WTC11 (cell line): ENCODE measurements around the gene PDE4B. TPM values are rescaled to one million over a fixed set of nuclear protein-coding genes. Genes with fewer than 3 reads are reported as not detected.

ENCODE experiments used
- ATAC-seq: fragments of 200-7000 bp; cut with Tn5 transposase; 2 replicates; pipeline ENCODE4 v1.10.0; 2021; ENCODE audit warnings: mild to moderate bottlenecking, moderate library complexity
- CTCF ChIA-PET: fragments of 300-600 bp; sonication (Branson Sonifier 250); formaldehyde crosslinking; loops from one replicate; lab custom pipeline; 2021; ENCODE audit warnings: antibody characterized with exemption; lab: Charles Lee
- POLR2A ChIA-PET: fragments of 350-600 bp; sonication (Branson Sonifier 250); formaldehyde crosslinking; loops from one replicate; lab custom pipeline; 2021; ENCODE audit warnings: antibody characterized with exemption; lab: Charles Lee
- DNase-seq: peaks from one replicate; pipeline ENCODE4 v3.0.0; 2021; ENCODE audit warnings: low spot score
- H3K27ac Mint-ChIP-seq: 2 replicates; pipeline ENCODE4 v1.8.0; 2021; ENCODE audit warnings: mixed read lengths
- H3K27me3 Mint-ChIP-seq: 2 replicates; pipeline ENCODE4 v1.8.0; 2021; ENCODE audit warnings: low read depth, mild to moderate bottlenecking, moderate library complexity, mixed read lengths
- H3K36me3 Mint-ChIP-seq: 2 replicates; pipeline ENCODE4 v1.8.0; 2021; ENCODE audit warnings: mixed read lengths
- H3K4me1 Mint-ChIP-seq: 2 replicates; pipeline ENCODE4 v1.8.0; 2022; ENCODE audit warnings: mixed read lengths
- H3K4me3 Mint-ChIP-seq: 2 replicates; pipeline ENCODE4 v1.8.0; 2021; ENCODE audit warnings: mild to moderate bottlenecking, moderate library complexity, mixed read lengths
- H3K9me3 Mint-ChIP-seq: 2 replicates; pipeline ENCODE4 v1.8.0; 2021; ENCODE audit warnings: mixed read lengths
- CREM ChIP-seq: sonication (generic); formaldehyde crosslinking; IDR thresholded peaks from 2 replicates; pipeline ENCODE4 v1.8.1; 2022; ENCODE audit warnings: mild to moderate bottlenecking, missing genetic modification reagents, moderate library complexity
- E2F4 ChIP-seq: sonication (generic); formaldehyde crosslinking; IDR thresholded peaks from 2 replicates; pipeline ENCODE4 v1.8.1; 2022; ENCODE audit warnings: low read depth, mild to moderate bottlenecking, moderate library complexity, missing genetic modification reagents, borderline replicate concordance
- ERG ChIP-seq: fragments of 250-450 bp; sonication (Bioruptor Pico); IDR thresholded peaks from 2 replicates; pipeline ENCODE4 v1.8.0; 2021; ENCODE audit warnings: mild to moderate bottlenecking
- ESRRA ChIP-seq: sonication (generic); formaldehyde crosslinking; IDR thresholded peaks from 2 replicates; pipeline ENCODE4 v1.8.1; 2022; ENCODE audit warnings: mild to moderate bottlenecking, missing genetic modification reagents, borderline replicate concordance
- FOXJ3 ChIP-seq: sonication (generic); formaldehyde crosslinking; IDR thresholded peaks from 2 replicates; pipeline ENCODE4 v1.9.0; 2021; ENCODE audit warnings: missing genetic modification reagents, mild to moderate bottlenecking, borderline replicate concordance
- FOXK1 ChIP-seq: sonication (generic); formaldehyde crosslinking; IDR thresholded peaks from 2 replicates; pipeline ENCODE4 v1.8.0; 2022; ENCODE audit warnings: mild to moderate bottlenecking, moderate library complexity, missing genetic modification reagents
- FOXP1 ChIP-seq: sonication (generic); formaldehyde crosslinking; IDR thresholded peaks from 2 replicates; pipeline ENCODE4 v1.8.0; 2022; ENCODE audit warnings: missing genetic modification reagents, mild to moderate bottlenecking, moderate library complexity, borderline replicate concordance
- IRF1 ChIP-seq: sonication (generic); formaldehyde crosslinking; IDR thresholded peaks from 2 replicates; pipeline ENCODE4 v1.8.0; 2023; ENCODE audit warnings: missing genetic modification reagents
- KAT7 ChIP-seq: sonication (generic); formaldehyde crosslinking; IDR thresholded peaks from 2 replicates; pipeline ENCODE4 v1.8.1; 2023; ENCODE audit warnings: missing genetic modification reagents, mild to moderate bottlenecking, borderline replicate concordance
- MAX ChIP-seq: sonication (generic); formaldehyde crosslinking; IDR thresholded peaks from 2 replicates; pipeline ENCODE4 v1.8.0; 2022; ENCODE audit warnings: mild to moderate bottlenecking, missing genetic modification reagents
- MYBL2 ChIP-seq: sonication (generic); formaldehyde crosslinking; IDR thresholded peaks from 2 replicates; pipeline ENCODE4 v1.8.1; 2023; ENCODE audit warnings: mild to moderate bottlenecking, moderate library complexity, missing genetic modification reagents
- NFE2L1 ChIP-seq: sonication (generic); formaldehyde crosslinking; IDR thresholded peaks from 2 replicates; pipeline ENCODE4 v1.8.1; 2023; ENCODE audit warnings: missing genetic modification reagents
- NFYB ChIP-seq: sonication (generic); formaldehyde crosslinking; conservative IDR thresholded peaks from 2 replicates; pipeline ENCODE4 v1.8.0; 2022; ENCODE audit warnings: low read depth, missing genetic modification reagents
- NR1H2 ChIP-seq: sonication (generic); formaldehyde crosslinking; IDR thresholded peaks from 2 replicates; pipeline ENCODE4 v1.9.0; 2021; ENCODE audit warnings: mild to moderate bottlenecking, moderate library complexity, missing genetic modification reagents
- SOX15 ChIP-seq: fragments of 250-450 bp; sonication (Bioruptor Pico); IDR thresholded peaks from 2 replicates; pipeline ENCODE4 v1.9.0; 2021; ENCODE audit warnings: mild to moderate bottlenecking
- TCF7 ChIP-seq: sonication (generic); formaldehyde crosslinking; IDR thresholded peaks from 2 replicates; pipeline ENCODE4 v1.8.0; 2022; ENCODE audit warnings: mild to moderate bottlenecking, low read depth, missing genetic modification reagents, moderate library complexity
- TEAD1 ChIP-seq: sonication (generic); formaldehyde crosslinking; IDR thresholded peaks from 2 replicates; pipeline ENCODE4 v1.8.0; 2022; ENCODE audit warnings: mild to moderate bottlenecking, missing genetic modification reagents
- USF1 ChIP-seq: sonication (generic); formaldehyde crosslinking; IDR thresholded peaks from 2 replicates; pipeline ENCODE4 v1.8.0; 2022; ENCODE audit warnings: mild to moderate bottlenecking, missing genetic modification reagents
- USF2 ChIP-seq: sonication (generic); formaldehyde crosslinking; IDR thresholded peaks from 2 replicates; pipeline ENCODE4 v1.8.1; 2023; ENCODE audit warnings: mild to moderate bottlenecking, missing genetic modification reagents, moderate library complexity
- ZBTB21 ChIP-seq: sonication (generic); formaldehyde crosslinking; IDR thresholded peaks from 2 replicates; pipeline ENCODE4 v1.8.1; 2023; ENCODE audit warnings: mild to moderate bottlenecking, missing genetic modification reagents, borderline replicate concordance
- ZMAT4 ChIP-seq: fragments of 250-450 bp; sonication (Bioruptor Pico); IDR thresholded peaks from 2 replicates; pipeline ENCODE4 v1.9.0; 2021; ENCODE audit warnings: mild to moderate bottlenecking
- ZNF396 ChIP-seq: fragments of 250-450 bp; sonication (Bioruptor Pico); IDR thresholded peaks from 2 replicates; pipeline ENCODE4 v1.8.0; 2021; ENCODE audit warnings: mild to moderate bottlenecking, moderate library complexity, borderline replicate concordance
- ZNF512 ChIP-seq: sonication (generic); formaldehyde crosslinking; IDR thresholded peaks from 2 replicates; pipeline ENCODE4 v1.8.1; 2022; ENCODE audit warnings: missing genetic modification reagents, borderline replicate concordance
- ZNF671 ChIP-seq: fragments of 250-450 bp; sonication (Bioruptor Pico); IDR thresholded peaks from 2 replicates; pipeline ENCODE4 v1.8.0; 2021; ENCODE audit warnings: mild to moderate bottlenecking
- total RNA-seq: library from RNA; stranded (reverse); gene quantifications from 3 replicates; pipeline ENCODE4 v1.2.3, GENCODE V29; 2021

PDE4B gene
- total RNA-seq, 1 experiment from 2014 or later, result 8.0 TPM

GRCh38 chr1:65840683-65841082 is 48.0 kb downstream of the PDE4B start:
- Mint-ChIP-seq H3K36me3 (no peaks in the 10 kb centered on the region), H3K4me1 (no peaks in the 10 kb centered on the region), H3K4me3 (no peak overlapping the region), H3K27me3 (no peaks in the 10 kb centered on the region), H3K27ac (no peak overlapping the region), H3K9me3 (no peaks in the 10 kb centered on the region)
- TF ChIP-seq IRF1, result no peak
- no peak for TF ChIP-seq ZNF396
- no peak for TF ChIP-seq FOXP1 (CRISPR knock-in tag)
- TF ChIP-seq ZMAT4 (CRISPR knock-in tag), result no peak
- TF ChIP-seq ZNF512 (CRISPR knock-in tag), result no peak
- ATAC-seq (no peak), DNase-seq (no peak)
- POLR2A ChIA-PET, result no interaction called here
- CTCF ChIA-PET, result no interaction called here

GRCh38 chr1:65844296-65844695 is 51.6 kb downstream of the PDE4B start:
- no peaks in the 10 kb centered on the region for H3K36me3 Mint-ChIP-seq
- no peaks in the 10 kb centered on the region for H3K4me1 Mint-ChIP-seq
- ATAC-seq (no peak), DNase-seq (no peak)
- CTCF ChIA-PET, result no interaction called here
- no peaks in the 10 kb centered on the region for H3K27me3 Mint-ChIP-seq
- no peak overlapping the region for H3K27ac Mint-ChIP-seq
- H3K4me3 Mint-ChIP-seq, result no peak overlapping the region
- POLR2A ChIA-PET, result no interaction called here
- peaks cover 4% of the 10 kb centered on the region for H3K9me3 Mint-ChIP-seq
- TF ChIP-seq NFE2L1 (CRISPR knock-in tag) (no peak), ZNF671 (CRISPR knock-in tag) (no peak), USF2 (CRISPR knock-in tag) (no peak), ZNF396 (no peak), TEAD1 (no peak), NR1H2 (CRISPR knock-in tag) (no peak), TCF7 (CRISPR knock-in tag) (no peak)

- TF ChIP-seq ESRRA, result no peak
- TF ChIP-seq FOXJ3, result no peak
- no peak for TF ChIP-seq ZBTB21 (CRISPR knock-in tag)
- no peak for TF ChIP-seq E2F4 (CRISPR knock-in tag)
- no peak for TF ChIP-seq MAX (CRISPR knock-in tag)
- no peak for TF ChIP-seq ERG
- TF ChIP-seq NFYB (CRISPR knock-in tag), result no peak
- TF ChIP-seq NFE2L1 (CRISPR knock-in tag), result no peak
- no peak for TF ChIP-seq USF2 (CRISPR knock-in tag)
- no peak for TF ChIP-seq FOXK1 (CRISPR knock-in tag)
- no peak for TF ChIP-seq MYBL2
- TF ChIP-seq CREM (CRISPR knock-in tag), result no peak
- TF ChIP-seq SOX15 (CRISPR knock-in tag), result no peak
- no peak for TF ChIP-seq KAT7
- no peak for TF ChIP-seq USF1
- no peaks in the 10 kb centered on the region for H3K36me3 Mint-ChIP-seq
- ATAC-seq (no peak), DNase-seq (no peak)
- H3K27me3 Mint-ChIP-seq, result peaks cover 3% of the 10 kb centered on the region; the same call in 1 of the 2 replicates
- H3K9me3 Mint-ChIP-seq, result peaks cover 9% of the 10 kb centered on the region
- ChIA-PET CTCF (no interaction called here), POLR2A (no interaction called here)
- no peak overlapping the region for H3K27ac Mint-ChIP-seq
- no peaks in the 10 kb centered on the region for H3K4me1 Mint-ChIP-seq
- no peak overlapping the region for H3K4me3 Mint-ChIP-seq
Measured at GRCh38 chr1:65844821-65845534, 52.3 kb downstream of the PDE4B start.
